Measurements from ENCODE around the gene OPN1MW3. TPM values are rescaled to one million over a fixed set of nuclear protein-coding genes. Genes with fewer than 3 reads are reported as not detected.

The OPN1MW3 gene
- total and polyA plus RNA-seq, 4 donors, result not detected

DNA sequence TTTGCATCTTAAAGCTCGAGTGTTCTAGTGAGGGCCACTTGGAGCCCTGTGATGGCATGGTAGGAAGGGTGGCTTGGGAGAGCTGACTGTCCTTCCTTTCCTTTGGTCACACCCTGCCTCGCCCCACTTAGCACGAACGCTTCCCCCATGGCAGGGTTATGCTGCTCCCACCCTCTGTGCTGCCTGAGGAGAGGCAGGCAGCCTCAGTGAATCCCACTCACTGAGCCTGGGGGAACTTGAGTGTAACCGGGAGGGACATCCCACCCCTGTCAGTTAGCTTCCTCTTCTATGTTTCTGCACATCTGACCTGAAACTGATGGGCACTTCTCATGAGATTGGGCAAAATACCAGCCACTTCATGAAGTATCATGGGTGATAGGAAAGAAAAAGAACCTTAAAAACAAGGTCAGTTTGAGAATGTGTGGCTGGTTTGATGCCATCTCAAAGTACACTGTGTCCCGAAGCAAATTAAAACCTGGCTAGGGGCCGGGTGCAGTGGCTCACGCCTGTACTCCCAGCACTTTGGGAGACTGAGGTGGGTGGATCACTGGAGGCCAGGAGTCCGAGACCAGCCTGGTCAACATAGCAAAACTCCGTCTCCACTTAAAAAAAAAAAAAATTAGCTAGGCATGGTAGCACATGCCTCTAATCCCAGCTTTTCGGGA, 48.3 kb downstream of the OPN1MW3 start:
- no peak for ATAC-seq (ENCODE audit: low FRiP score)
- intact Hi-C loops (cut with DNase I), result no loop called here

GRCh38 chrX:154307202-154307601, 49.8 kb downstream of the OPN1MW3 start:
- Histone ChIP-seq H3K4me3 (ENCODE audit: low read length in 2 of 2) (no peak overlapping the region), H3K36me3 (ENCODE audit: control insufficient read depth in 1 of 2, insufficient read depth in 2 of 2, low read length in 1 of 2) (no peaks in the 10 kb centered on the region), H3K9me3 (ENCODE audit: control insufficient read depth, low read length) (no peaks in the 10 kb centered on the region), H3K27ac (ENCODE audit: low read depth in 1 of 2, low read length in 2 of 2) (no peak overlapping the region), H3K4me1 (ENCODE audit: control insufficient read depth in 1 of 2, insufficient read depth in 2 of 2, low read length in 2 of 2) (no peaks in the 10 kb centered on the region), H3K27me3 (ENCODE audit: control insufficient read depth in 1 of 2, insufficient read depth in 2 of 2, low read length in 1 of 2) (no peaks in the 10 kb centered on the region)
- WGBS, 2 donors, result 89 to 95% methylated on average over 6 of the region's 6 CpGs
- intact Hi-C loops (cut with DNase I), result no loop called here
- DNase-seq (no peak), ATAC-seq (ENCODE audit: low FRiP score) (no peak)

More for the DNA sequence above, 48.3 kb downstream of the OPN1MW3 start:
- Histone ChIP-seq H3K9me3 (ENCODE audit: control insufficient read depth, low read length) (no peaks in the 10 kb centered on the region), H3K36me3 (ENCODE audit: control insufficient read depth in 1 of 2, insufficient read depth in 2 of 2, low read length in 1 of 2) (no peaks in the 10 kb centered on the region), H3K27ac (ENCODE audit: low read depth in 1 of 2, low read length in 2 of 2) (no peak overlapping the region), H3K4me1 (ENCODE audit: control insufficient read depth in 1 of 2, insufficient read depth in 2 of 2, low read length in 2 of 2) (no peaks in the 10 kb centered on the region), H3K27me3 (ENCODE audit: control insufficient read depth in 1 of 2, insufficient read depth in 2 of 2, low read length in 1 of 2) (no peaks in the 10 kb centered on the region), H3K4me3 (ENCODE audit: low read length in 2 of 2) (no peak overlapping the region)
- DNase-seq, result no peak
- 59 to 80% methylated on average over 10 to 11 of the region's 11 CpGs for WGBS, 2 donors

DNA sequence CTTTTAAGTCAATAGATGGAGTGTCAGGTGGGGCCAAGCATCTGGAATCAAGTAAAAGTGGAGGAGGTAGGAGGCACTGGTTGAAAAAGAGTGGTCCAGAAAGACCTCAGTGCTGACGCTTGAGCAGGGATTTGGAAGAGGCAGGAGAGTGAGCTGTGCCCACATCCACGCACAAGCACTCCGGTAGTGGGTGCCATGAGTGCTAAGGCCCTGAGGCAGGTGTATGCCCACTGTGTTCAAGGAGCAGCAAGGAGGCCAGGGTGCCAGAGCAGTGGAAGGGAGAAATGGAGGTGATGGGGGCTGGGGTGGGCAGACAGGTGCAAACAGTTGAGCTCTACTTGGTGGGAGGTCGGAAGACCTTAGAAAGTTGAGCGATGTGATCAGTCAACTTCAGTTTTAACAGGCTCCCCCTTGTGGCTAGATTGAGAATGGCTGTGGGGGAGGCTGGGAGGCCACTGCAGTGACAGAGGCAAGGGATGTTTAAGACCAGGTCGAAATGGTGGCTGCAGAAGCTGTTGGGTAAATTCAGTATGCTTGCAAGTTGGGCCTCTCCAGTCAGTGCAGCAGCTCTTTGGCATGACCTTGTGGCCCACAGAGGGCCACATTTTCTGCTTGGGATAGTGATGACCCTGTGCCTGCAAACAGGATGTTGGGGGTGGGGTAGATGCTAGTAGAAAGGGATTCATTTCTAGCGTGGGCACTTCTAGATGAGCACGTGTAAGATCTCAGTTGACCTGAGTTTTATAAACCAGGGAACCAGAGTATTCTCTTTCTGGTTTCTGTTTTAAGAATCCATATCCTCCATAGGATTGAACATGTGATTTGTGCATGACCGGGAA, 50.9 kb downstream of the OPN1MW3 start:
- no peaks in the 10 kb centered on the region for H3K27me3 ChIP-seq (ENCODE audit: control insufficient read depth in 1 of 2, insufficient read depth in 2 of 2, low read length in 1 of 2)
- no peaks in the 10 kb centered on the region for H3K9me3 ChIP-seq (ENCODE audit: control insufficient read depth, low read length)
- H3K4me3 ChIP-seq (ENCODE audit: low read length in 2 of 2), result no peak overlapping the region
- WGBS, 2 donors, result 46 to 59% methylated on average over 9 of the region's 9 CpGs
- H3K4me1 ChIP-seq (ENCODE audit: control insufficient read depth in 1 of 2, insufficient read depth in 2 of 2, low read length in 2 of 2), result no peaks in the 10 kb centered on the region
- ATAC-seq (ENCODE audit: low FRiP score), result peak; percentile 70
- DNase-seq, result peak in 1 of 2 donors; percentile 73
- H3K27ac ChIP-seq (ENCODE audit: low read depth in 1 of 2, low read length in 2 of 2), result no peak overlapping the region
- intact Hi-C loops (cut with DNase I), result no loop called here
- H3K36me3 ChIP-seq (ENCODE audit: control insufficient read depth in 1 of 2, insufficient read depth in 2 of 2, low read length in 1 of 2), result no peaks in the 10 kb centered on the region

DNA sequence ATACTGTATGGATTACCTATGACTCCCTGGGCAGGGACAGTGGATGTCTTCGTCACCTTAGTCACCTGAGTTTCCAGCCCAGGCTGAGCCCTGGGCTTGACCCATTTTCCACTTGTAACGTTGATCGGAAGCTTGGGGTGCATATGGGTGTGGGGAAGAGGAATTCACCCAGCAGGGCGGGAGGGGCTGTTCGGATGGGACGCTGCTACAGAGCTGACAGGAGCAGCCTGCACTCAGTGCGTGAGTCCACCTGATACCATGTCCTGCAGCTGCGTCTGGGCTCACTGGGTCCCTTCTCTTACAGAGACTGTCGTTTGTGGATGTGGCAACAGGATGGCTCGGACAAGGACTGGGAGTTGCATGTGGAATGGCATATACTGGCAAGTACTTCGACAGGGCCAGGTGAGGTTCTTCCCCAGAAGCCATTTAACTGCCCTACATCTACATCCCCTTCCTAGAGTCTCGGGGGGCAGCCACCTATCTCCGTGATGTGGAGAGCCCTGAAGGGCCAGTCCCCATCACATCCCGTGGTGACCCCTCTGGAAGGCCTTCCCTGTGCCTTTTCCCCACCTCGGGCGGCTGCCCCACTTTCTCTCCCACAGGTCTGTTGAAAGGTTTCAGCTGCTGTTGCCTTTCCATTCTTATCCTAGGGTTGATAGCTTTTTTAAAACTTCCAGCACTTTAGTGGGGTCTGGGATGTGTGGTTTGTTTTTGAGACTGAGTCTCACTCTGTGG, 51.8 kb downstream of the OPN1MW3 start:
- Histone ChIP-seq H3K27ac (ENCODE audit: low read depth in 1 of 2, low read length in 2 of 2) (no peak overlapping the region), H3K4me1 (ENCODE audit: control insufficient read depth in 1 of 2, insufficient read depth in 2 of 2, low read length in 2 of 2) (no peaks in the 10 kb centered on the region), H3K36me3 (ENCODE audit: control insufficient read depth in 1 of 2, insufficient read depth in 2 of 2, low read length in 1 of 2) (no peaks in the 10 kb centered on the region), H3K9me3 (ENCODE audit: control insufficient read depth, low read length) (no peaks in the 10 kb centered on the region), H3K4me3 (ENCODE audit: low read length in 2 of 2) (no peak overlapping the region), H3K27me3 (ENCODE audit: control insufficient read depth in 1 of 2, insufficient read depth in 2 of 2, low read length in 1 of 2) (no peaks in the 10 kb centered on the region)
- 79 to 91% methylated on average over 16 of the region's 16 CpGs for WGBS, 2 donors
- no peak for ATAC-seq (ENCODE audit: low FRiP score)
- DNase-seq, result no peak
- intact Hi-C loops (cut with DNase I), result no loop called here

DNA sequence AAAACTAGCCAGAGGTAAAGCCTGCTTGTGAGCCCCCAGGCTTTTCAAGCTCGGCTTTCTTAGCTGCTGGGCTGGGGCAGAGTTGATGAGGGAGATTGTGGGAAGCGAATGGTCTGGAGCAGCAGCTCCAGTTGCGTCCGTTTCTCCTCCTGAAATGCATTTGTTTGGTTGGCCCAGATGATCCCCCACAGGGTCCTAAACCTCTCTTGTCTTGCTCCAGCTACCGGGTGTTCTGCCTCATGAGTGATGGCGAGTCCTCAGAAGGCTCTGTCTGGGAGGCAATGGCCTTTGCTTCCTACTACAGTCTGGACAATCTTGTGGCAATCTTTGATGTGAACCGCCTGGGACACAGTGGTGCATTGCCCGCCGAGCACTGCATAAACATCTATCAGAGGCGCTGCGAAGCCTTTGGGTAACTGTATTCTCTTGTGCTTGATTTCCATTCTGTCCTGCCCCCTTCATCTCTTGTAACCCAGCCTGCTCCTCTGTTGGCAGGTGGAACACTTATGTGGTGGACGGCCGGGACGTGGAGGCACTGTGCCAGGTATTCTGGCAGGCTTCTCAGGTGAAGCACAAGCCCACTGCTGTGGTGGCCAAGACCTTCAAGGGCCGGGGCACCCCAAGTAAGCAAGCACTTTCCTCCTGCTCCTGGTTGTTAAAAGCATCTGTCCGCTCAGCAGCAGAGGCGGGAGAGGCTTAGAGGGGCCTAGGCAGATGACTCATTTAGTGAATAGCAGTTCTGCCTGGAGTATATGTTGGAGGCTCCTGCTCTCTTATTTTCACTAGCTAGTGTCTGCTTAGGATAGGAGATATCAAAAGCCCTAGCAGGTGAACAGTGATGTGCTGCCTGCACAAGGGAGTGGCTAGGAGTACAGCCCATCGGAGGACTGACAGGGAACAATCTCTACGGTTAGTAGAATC, 53.5 kb downstream of the OPN1MW3 start:
- Histone ChIP-seq H3K4me3 (ENCODE audit: low read length in 2 of 2) (no peak overlapping the region), H3K36me3 (ENCODE audit: control insufficient read depth in 1 of 2, insufficient read depth in 2 of 2, low read length in 1 of 2) (no peaks in the 10 kb centered on the region), H3K9me3 (ENCODE audit: control insufficient read depth, low read length) (no peaks in the 10 kb centered on the region), H3K27ac (ENCODE audit: low read depth in 1 of 2, low read length in 2 of 2) (no peak overlapping the region), H3K27me3 (ENCODE audit: control insufficient read depth in 1 of 2, insufficient read depth in 2 of 2, low read length in 1 of 2) (no peaks in the 10 kb centered on the region), H3K4me1 (ENCODE audit: control insufficient read depth in 1 of 2, insufficient read depth in 2 of 2, low read length in 2 of 2) (no peaks in the 10 kb centered on the region)
- intact Hi-C loops (cut with DNase I), result no loop called here
- 72 to 80% methylated on average over 19 of the region's 19 CpGs for WGBS, 2 donors
- DNase-seq (no peak), ATAC-seq (ENCODE audit: low FRiP score) (no peak)

DNA sequence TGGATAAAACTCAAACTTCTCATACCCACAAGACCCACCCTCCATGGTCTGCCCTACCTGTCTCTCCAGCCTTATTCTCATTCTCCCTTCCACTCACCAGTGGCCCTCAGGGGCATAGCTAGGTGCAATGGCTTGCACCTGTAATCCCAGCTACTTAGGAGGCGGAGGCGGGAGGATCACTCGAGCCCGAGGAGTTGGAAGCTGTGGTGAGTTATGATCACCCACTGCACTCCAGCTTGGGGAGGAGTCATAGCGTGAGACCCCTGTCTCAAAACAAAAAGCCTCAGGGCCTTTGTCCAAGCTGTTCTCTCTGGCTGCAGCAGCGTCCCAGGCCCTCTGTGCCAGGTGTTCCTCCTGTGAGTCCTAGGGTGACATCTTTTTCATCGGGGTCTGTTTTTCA, 54.7 kb downstream of the OPN1MW3 start:
- intact Hi-C loops (cut with DNase I), result no loop called here
- H3K4me3 ChIP-seq (ENCODE audit: low read length in 2 of 2), result no peak overlapping the region
- WGBS, 2 donors, result 92% methylated on average over 7 of the region's 7 CpGs
- no peaks in the 10 kb centered on the region for H3K27me3 ChIP-seq (ENCODE audit: control insufficient read depth in 1 of 2, insufficient read depth in 2 of 2, low read length in 1 of 2)
- H3K27ac ChIP-seq (ENCODE audit: low read depth in 1 of 2, low read length in 2 of 2), result no peak overlapping the region
- ATAC-seq (ENCODE audit: low FRiP score) (no peak), DNase-seq (no peak)
- no peaks in the 10 kb centered on the region for H3K4me1 ChIP-seq (ENCODE audit: control insufficient read depth in 1 of 2, insufficient read depth in 2 of 2, low read length in 2 of 2)
- no peaks in the 10 kb centered on the region for H3K9me3 ChIP-seq (ENCODE audit: control insufficient read depth, low read length)
- H3K36me3 ChIP-seq (ENCODE audit: control insufficient read depth in 1 of 2, insufficient read depth in 2 of 2, low read length in 1 of 2), result no peaks in the 10 kb centered on the region

DNA sequence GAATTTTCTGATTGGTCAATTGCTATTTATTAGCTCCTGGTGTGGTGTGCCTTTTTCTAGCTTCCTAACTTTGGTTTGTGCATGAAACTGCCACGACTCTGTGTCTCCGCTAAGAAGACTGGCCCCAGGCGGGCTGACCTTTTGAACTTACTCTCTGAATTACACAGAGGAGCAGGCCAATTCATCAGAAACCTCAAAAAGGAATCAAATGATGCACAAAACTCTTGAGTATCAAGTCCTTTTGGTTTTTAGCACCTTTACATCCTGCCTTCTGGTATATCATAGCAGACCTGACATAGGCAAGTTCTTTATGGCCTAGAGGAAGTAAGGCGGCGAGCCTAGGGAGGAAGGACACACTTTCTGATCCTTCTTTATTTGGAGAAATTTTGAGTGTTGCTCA, 55.8 kb downstream of the OPN1MW3 start:
- WGBS, 2 donors, result 84 to 89% methylated on average over 5 of the region's 5 CpGs
- Histone ChIP-seq H3K4me3 (ENCODE audit: low read length in 2 of 2) (no peak overlapping the region), H3K36me3 (ENCODE audit: control insufficient read depth in 1 of 2, insufficient read depth in 2 of 2, low read length in 1 of 2) (no peaks in the 10 kb centered on the region), H3K9me3 (ENCODE audit: control insufficient read depth, low read length) (no peaks in the 10 kb centered on the region), H3K27me3 (ENCODE audit: control insufficient read depth in 1 of 2, insufficient read depth in 2 of 2, low read length in 1 of 2) (no peaks in the 10 kb centered on the region), H3K4me1 (ENCODE audit: control insufficient read depth in 1 of 2, insufficient read depth in 2 of 2, low read length in 2 of 2) (no peaks in the 10 kb centered on the region), H3K27ac (ENCODE audit: low read depth in 1 of 2, low read length in 2 of 2) (no peak overlapping the region)
- DNase-seq (no peak), ATAC-seq (ENCODE audit: low FRiP score) (no peak)
- intact Hi-C loops (cut with DNase I), result no loop called here

DNA sequence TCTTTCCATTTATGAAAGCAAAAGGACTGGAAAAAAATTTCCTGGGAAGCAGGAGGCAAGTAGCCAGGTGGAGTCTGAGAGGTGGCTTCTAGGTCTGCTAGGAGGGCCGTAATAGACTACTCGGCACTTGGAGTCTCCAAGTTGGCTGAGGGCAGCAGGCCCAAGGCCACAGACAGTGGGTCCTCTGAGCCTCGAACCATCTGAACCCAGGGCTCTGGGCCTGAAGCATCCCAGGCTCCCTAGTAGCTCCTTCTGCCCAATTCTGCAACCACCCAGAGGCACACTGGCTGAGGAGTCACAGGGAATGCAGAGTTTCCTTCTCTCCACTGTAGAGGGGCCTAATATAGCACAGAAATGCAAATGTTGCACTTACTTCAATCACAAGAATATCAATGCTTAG, 58.0 kb downstream of the OPN1MW3 start:
- Histone ChIP-seq H3K4me3 (ENCODE audit: low read length in 2 of 2) (no peak overlapping the region), H3K27me3 (ENCODE audit: control insufficient read depth in 1 of 2, insufficient read depth in 2 of 2, low read length in 1 of 2) (no peaks in the 10 kb centered on the region), H3K4me1 (ENCODE audit: control insufficient read depth in 1 of 2, insufficient read depth in 2 of 2, low read length in 2 of 2) (no peaks in the 10 kb centered on the region), H3K27ac (ENCODE audit: low read depth in 1 of 2, low read length in 2 of 2) (no peak overlapping the region), H3K36me3 (ENCODE audit: control insufficient read depth in 1 of 2, insufficient read depth in 2 of 2, low read length in 1 of 2) (no peaks in the 10 kb centered on the region), H3K9me3 (ENCODE audit: control insufficient read depth, low read length) (no peaks in the 10 kb centered on the region)
- intact Hi-C loops (cut with DNase I), result no loop called here
- ATAC-seq (ENCODE audit: low FRiP score), result no peak
- DNase-seq, result no peak
- WGBS, 2 donors, result 80 to 92% methylated on average over 3 of the region's 3 CpGs

All from aorta (tissue), 5 donors.